ENCODE data around the gene NPTN.

The NPTN gene

GRCh38 chr15:73596174-73596573 lies 37.0 kb downstream of the NPTN start:
- TF ChIP-seq CTCF (conservative IDR thresholded peaks at IDR 0.05; ENCODE audit: low read depth, low read length), result no peak
- H3K4me3 ChIP-seq (ENCODE audit: low read length), result no peak overlapping the region
- no peak for DNase-seq (ENCODE audit: low read depth)

- no peak for TF ChIP-seq CTCF (conservative IDR thresholded peaks at IDR 0.05; ENCODE audit: low read depth, low read length)
- DNase-seq (ENCODE audit: low read depth), result no peak
- H3K4me3 ChIP-seq (ENCODE audit: low read length), result no peak overlapping the region
Observed at GRCh38 chr15:73594109-73594508, 39.1 kb downstream of the NPTN start.

- no peak for TF ChIP-seq CTCF (conservative IDR thresholded peaks at IDR 0.05; ENCODE audit: low read depth, low read length)
Observed at GRCh38 chr15:73593304-73594074, 39.7 kb downstream of the NPTN start.

GRCh38 chr15:73590263-73590662 lies 42.9 kb downstream of the NPTN start:
- DNase-seq (ENCODE audit: low read depth), result no peak
- H3K4me3 ChIP-seq (ENCODE audit: low read length), result no peak overlapping the region
- TF ChIP-seq CTCF (conservative IDR thresholded peaks at IDR 0.05; ENCODE audit: low read depth, low read length), result no peak

More at GRCh38 chr15:73593304-73594074, 39.7 kb downstream of the NPTN start:
- no peak overlapping the region for H3K4me3 ChIP-seq (ENCODE audit: low read length)
- no peak for DNase-seq (ENCODE audit: low read depth)

GRCh38 chr15:73589766-73590165 lies 43.4 kb downstream of the NPTN start:
- no peak for TF ChIP-seq CTCF (conservative IDR thresholded peaks at IDR 0.05; ENCODE audit: low read depth, low read length)
- DNase-seq (ENCODE audit: low read depth), result no peak
- no peak overlapping the region for H3K4me3 ChIP-seq (ENCODE audit: low read length)

- no peak overlapping the region for H3K4me3 ChIP-seq (ENCODE audit: low read length)
- DNase-seq (ENCODE audit: low read depth), result no peak
- no peak for TF ChIP-seq CTCF (conservative IDR thresholded peaks at IDR 0.05; ENCODE audit: low read depth, low read length)
Observed at GRCh38 chr15:73585871-73586654, 47.1 kb downstream of the NPTN start.
